HCT116 (cell line): Measurements from ENCODE around the gene SEPTIN5. TPM values are rescaled to one million over a fixed set of nuclear protein-coding genes. Genes with fewer than 3 reads are reported as not detected.

Experiments
- ATAC-seq: fragments of 200-7000 bp; cut with Tn5 transposase; 2 replicates; pipeline ENCODE4 v1.9.1; 2020; ENCODE audit warnings: mild to moderate bottlenecking, moderate library complexity
- BruUV-seq: library from RNA; stranded (reverse); fragments of 400-500 nt; replicated peaks from 2 replicates; lab custom pipeline; 2021; lab: Mats Ljungman, UMichigan
- CTCF ChIA-PET: fragments of 300-600 bp; sonication (Branson Sonifier 250); formaldehyde crosslinking; loops from one replicate; lab custom pipeline; 2021; ENCODE audit warnings: antibody characterized with exemption; lab: Charles Lee
- POLR2A ChIA-PET: fragments of 300-600, 350-600 bp; sonication (Branson Sonifier 250); formaldehyde crosslinking; loops from one replicate; lab custom pipeline; 2021; ENCODE audit warnings: antibody characterized with exemption; lab: Charles Lee
- RAD21 ChIA-PET, 2 experiments: fragments of 300-600 bp; sonication (Branson Sonifier 250); formaldehyde crosslinking; loops; one replicate each; lab custom pipeline; 2023; ENCODE audit warnings: low total read pairs in 2 of 2; ENCODE audit not compliant: uncharacterized antibody in 2 of 2, unreplicated experiment in 2 of 2, low non-redundant PET in 1 of 2; lab: Charles Lee
- DNase-seq: peaks from one replicate; pipeline ENCODE4 v3.0.0-alpha.2; 2010; ENCODE audit warnings: low read depth, low spot score
- H2AFZ ChIP-seq: fragments of 200-600 bp; shearing (Covaris generic), sonication (generic); 2 replicates; pipeline ENCODE4 v1.6.1; 2017; ENCODE audit warnings: low read depth, mixed run types, mixed read lengths, antibody characterized with exemption, low read length; ENCODE audit not compliant: poor library complexity, severe bottlenecking
- H3K27ac ChIP-seq: 2 replicates; pipeline ENCODE4 v1.5.1; 2012; ENCODE audit warnings: low read depth, low read length
- H3K27me3 ChIP-seq: fragments of 200-600 bp; sonication (generic); 2 replicates; pipeline ENCODE4 v1.6.1; 2016; ENCODE audit warnings: mixed run types, low read length, mixed read lengths; ENCODE audit not compliant: insufficient read depth
- H3K36me3 ChIP-seq, 2 experiments: fragments of 200-500 bp in 1 of 2; fragments of 200-600 bp in 1 of 2; sonication (Bioruptor generic) in 1 of 2; sonication (generic) in 1 of 2; 2 replicates each; pipeline versions ENCODE4 v1.5.1 to v1.6.1; 2014 to 2016; ENCODE audit warnings: low read length in 2 of 2, inconsistent platforms in 1 of 2, mixed read lengths in 1 of 2, mixed run types in 1 of 2; ENCODE audit not compliant: insufficient read depth in 2 of 2, control insufficient read depth in 1 of 2
- H3K4me1 ChIP-seq, 2 experiments: fragments of 200-600 bp in 1 of 2; sonication (generic) in 1 of 2; 2 replicates each; pipeline versions ENCODE4 v1.5.1 to v1.6.1; 2012 to 2017; ENCODE audit warnings: low read length in 2 of 2, inconsistent platforms in 1 of 2, mild to moderate bottlenecking in 1 of 2, mixed read lengths in 1 of 2, mixed run types in 1 of 2, moderate library complexity in 1 of 2; ENCODE audit not compliant: insufficient read depth in 2 of 2, control insufficient read depth in 1 of 2
- H3K4me2 ChIP-seq: fragments of 200-600 bp; sonication (generic); 2 replicates; pipeline ENCODE4 v1.6.1; 2017; ENCODE audit warnings: mixed run types, low read length, mixed read lengths
- H3K4me3 ChIP-seq, 2 experiments: fragments of 200-600 bp in 1 of 2; sonication (generic) in 1 of 2; replicated peaks in 1 of 2; 2 replicates each; pipeline ENCODE4 v1.5.1; 2011 to 2016; ENCODE audit warnings: low read length in 2 of 2, control low read depth in 1 of 2, low read depth in 1 of 2, mild to moderate bottlenecking in 1 of 2, mixed read lengths in 1 of 2, mixed run types in 1 of 2
- H3K79me2 ChIP-seq: fragments of 200-600 bp; sonication (generic); 2 replicates; pipeline ENCODE4 v1.6.1; 2017; ENCODE audit warnings: mild to moderate bottlenecking, mixed run types, low read length, moderate library complexity, mixed read lengths; ENCODE audit not compliant: insufficient read depth
- H3K9ac ChIP-seq: fragments of 200-600 bp; sonication (generic); 2 replicates; pipeline ENCODE4 v1.6.1; 2016; ENCODE audit warnings: low read length, mixed read lengths
- H3K9me2 ChIP-seq: fragments of 200-600 bp; sonication (generic), shearing (Covaris generic); 2 replicates; pipeline ENCODE4 v1.6.1; 2017; ENCODE audit warnings: mixed run types, mild to moderate bottlenecking, moderate library complexity; ENCODE audit not compliant: insufficient read depth
- H3K9me3 ChIP-seq, 2 experiments: fragments of 200-500 bp in 1 of 2; fragments of 200-600 bp in 1 of 2; sonication (Bioruptor generic) in 1 of 2; sonication (generic) in 1 of 2; 2 replicates each; pipeline ENCODE4 v1.6.1; 2014 to 2017; ENCODE audit warnings: low read length in 2 of 2, mixed read lengths in 2 of 2, inconsistent platforms in 1 of 2, low read depth in 1 of 2, mild to moderate bottlenecking in 1 of 2, mixed run types in 1 of 2, moderate library complexity in 1 of 2; ENCODE audit not compliant: control insufficient read depth in 1 of 2, insufficient read depth in 1 of 2
- H4K20me1 ChIP-seq: fragments of 200-600 bp; sonication (generic), shearing (Covaris generic); 2 replicates; pipeline ENCODE4 v1.6.1; 2017; ENCODE audit warnings: mixed run types, mild to moderate bottlenecking, moderate library complexity; ENCODE audit not compliant: insufficient read depth
- ATF3 ChIP-seq: IDR thresholded peaks from 2 replicates; pipeline ENCODE4 v1.6.1; 2012
- CBX3 ChIP-seq: IDR thresholded peaks from 2 replicates; pipeline ENCODE4 v1.6.1; 2012; ENCODE audit warnings: low read depth
- CEBPB ChIP-seq: IDR thresholded peaks from 2 replicates; pipeline ENCODE4 v1.6.1; 2012; ENCODE audit warnings: low read depth
- CTCF ChIP-seq, 3 experiments: fragments of 200-600 bp in 1 of 3; sonication (generic) in 1 of 3; IDR thresholded peaks in 2 of 3; conservative IDR thresholded peaks in 1 of 3; 2 replicates each; pipeline ENCODE4 v1.5.1; 2012 to 2017; ENCODE audit warnings: low read depth in 2 of 3, low read length in 2 of 3, antibody characterized with exemption in 1 of 3, borderline replicate concordance in 1 of 3, control low read depth in 1 of 3, mild to moderate bottlenecking in 1 of 3, mixed read lengths in 1 of 3, mixed run types in 1 of 3, moderate library complexity in 1 of 3; ENCODE audit not compliant: insufficient read depth in 1 of 3
- EGR1 ChIP-seq: IDR thresholded peaks from 2 replicates; pipeline ENCODE4 v1.6.1; 2012; ENCODE audit warnings: low read depth
- ELF1 ChIP-seq: IDR thresholded peaks from 2 replicates; pipeline ENCODE4 v1.6.1; 2012; ENCODE audit warnings: low read depth, borderline replicate concordance
- EZH2 ChIP-seq: fragments of 200-600 bp; sonication (generic); IDR thresholded peaks from 2 replicates; pipeline ENCODE4 v1.6.1; 2017; ENCODE audit warnings: antibody characterized with exemption, mixed run types
- EZH2phosphoT487 ChIP-seq: fragments of 200-600 bp; IDR thresholded peaks from 2 replicates; pipeline ENCODE4 v1.6.1; 2018; ENCODE audit warnings: antibody characterized with exemption, borderline replicate concordance
- FOSL1 ChIP-seq: IDR thresholded peaks from 2 replicates; pipeline ENCODE4 v1.6.1; 2012; ENCODE audit warnings: low read depth
- JUND ChIP-seq: IDR thresholded peaks from 2 replicates; pipeline ENCODE4 v1.6.1; 2012
- MAX ChIP-seq: IDR thresholded peaks from 2 replicates; pipeline ENCODE4 v1.6.1; 2012
- POLR2A ChIP-seq: IDR thresholded peaks from 2 replicates; pipeline ENCODE4 v1.7.0; 2011; ENCODE audit warnings: borderline replicate concordance; ENCODE audit not compliant: insufficient read depth, insufficient read length; ENCODE audit errors: extremely low read depth
- RAD21 ChIP-seq: IDR thresholded peaks from 2 replicates; pipeline ENCODE4 v1.6.1; 2012; ENCODE audit warnings: low read depth, mild to moderate bottlenecking
- SP1 ChIP-seq: IDR thresholded peaks from 2 replicates; pipeline ENCODE4 v1.6.1; 2012; ENCODE audit warnings: low read depth
- SRF ChIP-seq: IDR thresholded peaks from 2 replicates; pipeline ENCODE4 v1.6.1; 2012; ENCODE audit warnings: low read depth
- TCF7L2 ChIP-seq: IDR thresholded peaks from 2 replicates; pipeline ENCODE4 v1.7.0; 2011; ENCODE audit warnings: borderline replicate concordance, inconsistent platforms; ENCODE audit not compliant: insufficient read depth, insufficient read length; ENCODE audit errors: extremely low read depth
- YY1 ChIP-seq: IDR thresholded peaks from 2 replicates; pipeline ENCODE4 v1.6.1; 2011; ENCODE audit warnings: low read length, low read depth, moderate library complexity, mild to moderate bottlenecking; ENCODE audit not compliant: insufficient replicate concordance; ENCODE audit errors: extremely low read depth
- ZBTB33 ChIP-seq: IDR thresholded peaks from 2 replicates; pipeline ENCODE4 v1.6.1; 2011; ENCODE audit warnings: mild to moderate bottlenecking, low read length, moderate library complexity; ENCODE audit not compliant: insufficient replicate concordance; ENCODE audit errors: extremely low read depth
- ZNF274 ChIP-seq: fragments of 200-500 bp; sonication (Bioruptor generic); IDR thresholded peaks from 2 replicates; pipeline ENCODE4 v1.6.1; 2014; ENCODE audit warnings: mild to moderate bottlenecking, low read depth, low read length, inconsistent platforms
- intact Hi-C: fragments of 100-400 bp; cut with micrococcal nuclease; formaldehyde crosslinking; loops from 2 replicates; pipeline ENCODE4 v1.10.0; 2022
- total RNA-seq: library from RNA; stranded (reverse); gene quantifications from one replicate; pipeline ENCODE4 v1.2.1, GENCODE V29; 2021; ENCODE audit not compliant: unreplicated experiment

Gene SEPTIN5
- total RNA-seq, 1 experiment from 2014 or later, result 9.0 TPM

GRCh38 chr22:19720150-19720827 is 6.0 kb downstream of the SEPTIN5 start:
- POLR2A ChIA-PET, result interaction anchor here (0.8 kb wide), 1 partner anchor 88 kb away, joined by 3 read pairs; no protein-coding TSS in a partner anchor

More at GRCh38 chr22:19720150-19720827, 6.0 kb downstream of the SEPTIN5 start:
- CTCF ChIA-PET, result interaction anchor here (1.1 kb wide), 1 partner anchor 10 kb away, joined by 3 read pairs; no protein-coding TSS in a partner anchor
- ATAC-seq (no peak), DNase-seq (no peak)
- Histone ChIP-seq H3K79me2 (no peaks in the 10 kb centered on the region), H4K20me1 (no peaks in the 10 kb centered on the region), H3K27ac (no peak overlapping the region), H3K9me3 (no peaks in the 10 kb centered on the region), H3K4me1 (peaks cover 17 to 31% of the 10 kb centered on the region in 2 experiments), H3K27me3 (no peaks in the 10 kb centered on the region), H3K9me2 (no peaks in the 10 kb centered on the region), H3K4me3 (no peak overlapping the region), H2AFZ (no peak overlapping the region), H3K36me3 (no peaks in the 10 kb centered on the region; a peak in 1 of 4 replicates), H3K4me2 (no peak overlapping the region), H3K9ac (no peak overlapping the region)
- no peak for TF ChIP-seq MAX
- no peak for TF ChIP-seq RAD21
- TF ChIP-seq SRF, result no peak
- TF ChIP-seq SP1, result no peak
- no peak for TF ChIP-seq EGR1
- TF ChIP-seq TCF7L2, result no peak
- TF ChIP-seq CEBPB, result no peak
- no peak for TF ChIP-seq JUND
- TF ChIP-seq EZH2, result no peak
- no peak for TF ChIP-seq EZH2phosphoT487
- no peak for TF ChIP-seq FOSL1
- no peak for TF ChIP-seq ATF3
- TF ChIP-seq ZNF274, result no peak
- TF ChIP-seq YY1, result no peak
- TF ChIP-seq ELF1, result no peak
- no peak for TF ChIP-seq CTCF (IDR thresholded peaks at IDR 0.05 in 2 of 3, conservative IDR thresholded peaks at IDR 0.05 in 1 of 3; ENCODE audit: borderline replicate concordance in 1 of 3, insufficient read depth in 1 of 3, low read depth in 2 of 3, low read length in 2 of 3)
- no peak for TF ChIP-seq POLR2A
- TF ChIP-seq CBX3, result no peak
- no peak for TF ChIP-seq ZBTB33
- intact Hi-C loops, result no loop called here
- RAD21 ChIA-PET, result no interaction called here
- BruUV-seq, result TSS peak; percentile 41
